GM12865 (cell line): ENCODE data around the gene RB1.

Source experiments
- DNase-seq: peaks from one replicate; pipeline ENCODE4 v3.0.0; 2010; ENCODE audit warnings: low read depth
- H3K4me3 ChIP-seq: 2 replicates; pipeline ENCODE4 v1.5.1; 2011; ENCODE audit warnings: mild to moderate bottlenecking, low read depth, low read length, control low read depth
- CTCF ChIP-seq: IDR thresholded peaks from 2 replicates; pipeline ENCODE4 v1.5.1; 2011; ENCODE audit warnings: low read length, control low read depth, low read depth, inconsistent platforms; ENCODE audit not compliant: insufficient read depth; ENCODE audit errors: missing control alignments

RB1 gene

GRCh38 chr13:48383384-48383783 is 79.8 kb downstream of the RB1 start:
- no peak overlapping the region for H3K4me3 ChIP-seq
- no peak for DNase-seq
- TF ChIP-seq CTCF: no peak

- no peak for DNase-seq
- no peak for TF ChIP-seq CTCF
These were observed 83.3 kb downstream of the RB1 start for GRCh38 chr13:48386816-48387215.

GRCh38 chr13:48391257-48391656 is 87.7 kb downstream of the RB1 start:
- no peak overlapping the region for H3K4me3 ChIP-seq
- no peak for DNase-seq
- no peak for TF ChIP-seq CTCF

More at GRCh38 chr13:48386816-48387215, 83.3 kb downstream of the RB1 start:
- no peak overlapping the region for H3K4me3 ChIP-seq

GRCh38 chr13:48393030-48393697 is 89.6 kb downstream of the RB1 start:
- H3K4me3 ChIP-seq: no peak overlapping the region
- TF ChIP-seq CTCF: no peak
- DNase-seq: no peak

GRCh38 chr13:48393698-48394085 is 90.1 kb downstream of the RB1 start:
- no peak for DNase-seq
- TF ChIP-seq CTCF: no peak
- no peak overlapping the region for H3K4me3 ChIP-seq

GRCh38 chr13:48397744-48398143 is 94.2 kb downstream of the RB1 start:
- DNase-seq: no peak
- TF ChIP-seq CTCF: no peak
- no peak overlapping the region for H3K4me3 ChIP-seq
